ENCODE data around the gene PEDS1. TPM values are rescaled to one million over a fixed set of nuclear protein-coding genes. Genes with fewer than 3 reads are reported as not detected.

PEDS1 gene
- total and polyA plus RNA-seq, 2 of the 13 experiments (the other 11 are each of a cell fraction or from before 2014, with no cell fraction given): 30.5 to 93.9 TPM

DNA sequence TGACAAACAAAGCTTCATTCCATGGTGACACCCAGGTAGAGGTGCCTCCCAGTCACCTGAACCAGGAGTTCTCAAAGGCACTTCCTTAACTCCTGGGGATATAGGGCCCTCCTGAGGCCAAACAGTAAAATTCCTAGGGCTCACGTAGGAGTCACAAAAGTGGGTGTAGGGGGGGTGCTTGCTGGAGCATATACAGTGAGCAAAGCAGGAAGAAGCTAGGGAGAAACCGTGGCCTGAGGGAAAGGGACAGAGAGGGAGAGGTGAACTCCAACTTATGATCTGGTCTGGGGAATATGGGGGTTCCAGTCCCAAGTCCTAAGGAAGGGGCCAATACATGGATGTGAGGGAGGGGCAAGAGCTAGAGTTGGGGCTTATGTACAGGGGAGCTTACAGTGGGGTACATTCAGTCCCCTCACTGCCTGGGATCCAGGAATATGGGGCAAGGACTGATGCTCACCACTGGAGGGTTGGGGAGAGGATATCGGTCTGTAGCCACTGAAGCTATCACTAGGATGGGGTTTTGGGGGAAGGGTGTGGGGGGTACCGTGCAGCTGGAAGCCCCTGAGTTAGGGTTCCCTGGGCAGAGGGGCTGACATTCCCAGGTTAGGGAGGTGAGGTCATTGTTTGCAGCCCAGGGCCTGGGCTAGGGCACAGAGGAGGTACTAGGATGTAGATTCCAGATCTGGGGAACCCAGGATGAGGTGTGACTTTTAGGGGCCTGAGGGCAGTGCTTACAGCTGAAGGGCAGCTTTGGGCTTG, 950 bp downstream of the PEDS1 start (continued):
- TF ChIP-seq ARID4A (CRISPR knock-in tag; IDR thresholded peaks at IDR 0.05; ENCODE audit: borderline replicate concordance): no peak
- TF ChIP-seq GZF1 (CRISPR knock-in tag; IDR thresholded peaks at IDR 0.05): 0 out of 2 replicates have a peak, but pooled peaks have one; percentile 69
- TF ChIP-seq ZNF704 (CRISPR knock-in tag; IDR thresholded peaks at IDR 0.05; ENCODE audit: borderline replicate concordance): 0 out of 2 replicates have a peak, but pooled peaks have one; percentile 26
- TF ChIP-seq, protein P1, sequence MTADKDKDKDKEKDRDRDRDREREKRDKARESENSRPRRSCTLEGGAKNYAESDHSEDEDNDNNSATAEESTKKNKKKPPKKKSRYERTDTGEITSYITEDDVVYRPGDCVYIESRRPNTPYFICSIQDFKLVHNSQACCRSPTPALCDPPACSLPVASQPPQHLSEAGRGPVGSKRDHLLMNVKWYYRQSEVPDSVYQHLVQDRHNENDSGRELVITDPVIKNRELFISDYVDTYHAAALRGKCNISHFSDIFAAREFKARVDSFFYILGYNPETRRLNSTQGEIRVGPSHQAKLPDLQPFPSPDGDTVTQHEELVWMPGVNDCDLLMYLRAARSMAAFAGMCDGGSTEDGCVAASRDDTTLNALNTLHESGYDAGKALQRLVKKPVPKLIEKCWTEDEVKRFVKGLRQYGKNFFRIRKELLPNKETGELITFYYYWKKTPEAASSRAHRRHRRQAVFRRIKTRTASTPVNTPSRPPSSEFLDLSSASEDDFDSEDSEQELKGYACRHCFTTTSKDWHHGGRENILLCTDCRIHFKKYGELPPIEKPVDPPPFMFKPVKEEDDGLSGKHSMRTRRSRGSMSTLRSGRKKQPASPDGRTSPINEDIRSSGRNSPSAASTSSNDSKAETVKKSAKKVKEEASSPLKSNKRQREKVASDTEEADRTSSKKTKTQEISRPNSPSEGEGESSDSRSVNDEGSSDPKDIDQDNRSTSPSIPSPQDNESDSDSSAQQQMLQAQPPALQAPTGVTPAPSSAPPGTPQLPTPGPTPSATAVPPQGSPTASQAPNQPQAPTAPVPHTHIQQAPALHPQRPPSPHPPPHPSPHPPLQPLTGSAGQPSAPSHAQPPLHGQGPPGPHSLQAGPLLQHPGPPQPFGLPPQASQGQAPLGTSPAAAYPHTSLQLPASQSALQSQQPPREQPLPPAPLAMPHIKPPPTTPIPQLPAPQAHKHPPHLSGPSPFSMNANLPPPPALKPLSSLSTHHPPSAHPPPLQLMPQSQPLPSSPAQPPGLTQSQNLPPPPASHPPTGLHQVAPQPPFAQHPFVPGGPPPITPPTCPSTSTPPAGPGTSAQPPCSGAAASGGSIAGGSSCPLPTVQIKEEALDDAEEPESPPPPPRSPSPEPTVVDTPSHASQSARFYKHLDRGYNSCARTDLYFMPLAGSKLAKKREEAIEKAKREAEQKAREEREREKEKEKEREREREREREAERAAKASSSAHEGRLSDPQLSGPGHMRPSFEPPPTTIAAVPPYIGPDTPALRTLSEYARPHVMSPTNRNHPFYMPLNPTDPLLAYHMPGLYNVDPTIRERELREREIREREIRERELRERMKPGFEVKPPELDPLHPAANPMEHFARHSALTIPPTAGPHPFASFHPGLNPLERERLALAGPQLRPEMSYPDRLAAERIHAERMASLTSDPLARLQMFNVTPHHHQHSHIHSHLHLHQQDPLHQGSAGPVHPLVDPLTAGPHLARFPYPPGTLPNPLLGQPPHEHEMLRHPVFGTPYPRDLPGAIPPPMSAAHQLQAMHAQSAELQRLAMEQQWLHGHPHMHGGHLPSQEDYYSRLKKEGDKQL (CRISPR knock-in tag; IDR thresholded peaks at IDR 0.05; ENCODE audit: low read depth): no peak
- TF ChIP-seq GATAD1 (CRISPR knock-in tag; IDR thresholded peaks at IDR 0.05): 0 out of 2 replicates have a peak, but pooled peaks have one; percentile 16
- 0 out of 2 replicates have a peak, but pooled peaks have one; percentile 26 for TF ChIP-seq ZNF337 (CRISPR knock-in tag; IDR thresholded peaks at IDR 0.05; ENCODE audit: borderline replicate concordance, low read depth)
- TF ChIP-seq ZFP1 (CRISPR knock-in tag; IDR thresholded peaks at IDR 0.05): no peak
- 0 out of 2 replicates have a peak, but pooled peaks have one; percentile 19 for TF ChIP-seq ZNF563 (CRISPR knock-in tag; IDR thresholded peaks at IDR 0.05)
- peak; percentile 70; the same call in 1 of the 2 replicates for TF ChIP-seq ZC3H13 (CRISPR knock-in tag; IDR thresholded peaks at IDR 0.05)
- TF ChIP-seq, protein P2, sequence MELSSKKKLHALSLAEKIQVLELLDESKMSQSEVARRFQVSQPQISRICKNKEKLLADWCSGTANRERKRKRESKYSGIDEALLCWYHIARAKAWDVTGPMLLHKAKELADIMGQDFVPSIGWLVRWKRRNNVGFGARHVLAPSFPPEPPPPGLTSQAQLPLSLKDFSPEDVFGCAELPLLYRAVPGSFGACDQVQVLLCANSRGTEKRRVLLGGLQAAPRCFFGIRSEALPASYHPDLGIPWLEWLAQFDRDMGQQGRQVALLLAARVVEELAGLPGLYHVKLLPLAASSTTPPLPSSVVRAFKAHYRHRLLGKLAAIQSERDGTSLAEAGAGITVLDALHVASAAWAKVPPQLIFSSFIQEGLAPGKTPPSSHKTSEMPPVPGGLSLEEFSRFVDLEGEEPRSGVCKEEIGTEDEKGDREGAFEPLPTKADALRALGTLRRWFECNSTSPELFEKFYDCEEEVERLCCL (CRISPR knock-in tag; IDR thresholded peaks at IDR 0.05; ENCODE audit: borderline replicate concordance): 0 out of 2 replicates have a peak, but pooled peaks have one; percentile 80
- TF ChIP-seq ZNF598 (CRISPR knock-in tag; IDR thresholded peaks at IDR 0.05; ENCODE audit: borderline replicate concordance): 0 out of 2 replicates have a peak, but pooled peaks have one; percentile 84
- TF ChIP-seq ZNF274 (CRISPR knock-in tag; IDR thresholded peaks at IDR 0.05): peak; percentile 60; the same call in 1 of the 2 replicates
- no peak for TF ChIP-seq EEA1 (CRISPR knock-in tag; IDR thresholded peaks at IDR 0.05; ENCODE audit: borderline replicate concordance)

Measured in HepG2 (cell line).